NAMALWA (cell line): Measurements from ENCODE around the gene NUDT8.
A peak's percentile ranks its signal among the peaks of the same experiment; 100 is the strongest.
"Not testable (repeated sequence)": the region's sequence is repeated elsewhere in the genome, so short reads cannot be mapped to it uniquely, and the experiment has no call there.

Experiments
- DNase-seq: peaks from one replicate; pipeline ENCODE4 v3.0.0-alpha.2; 2015; ENCODE audit warnings: low spot score

The NUDT8 gene

DNA sequence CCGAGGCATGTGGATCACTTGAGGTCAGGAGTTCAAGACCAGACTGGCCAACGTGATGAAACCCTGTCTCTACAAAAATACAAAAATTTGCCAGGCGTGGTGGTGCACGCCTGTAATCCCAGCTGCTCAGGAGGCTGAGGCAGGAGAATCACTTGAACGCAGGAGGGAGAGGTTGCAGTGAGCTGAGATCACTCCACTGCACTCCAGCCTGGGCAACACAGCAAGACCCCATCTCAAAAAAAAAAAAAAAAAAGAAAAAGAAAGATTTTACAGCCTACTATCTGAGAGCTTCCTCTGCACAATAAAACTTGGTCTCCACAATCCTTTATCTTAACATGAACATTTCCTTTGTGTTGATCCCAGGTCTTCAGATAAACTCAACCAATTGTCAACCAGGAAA is 31.0 kb upstream of the NUDT8 start:
- not testable (repeated sequence) for DNase-seq

DNA sequence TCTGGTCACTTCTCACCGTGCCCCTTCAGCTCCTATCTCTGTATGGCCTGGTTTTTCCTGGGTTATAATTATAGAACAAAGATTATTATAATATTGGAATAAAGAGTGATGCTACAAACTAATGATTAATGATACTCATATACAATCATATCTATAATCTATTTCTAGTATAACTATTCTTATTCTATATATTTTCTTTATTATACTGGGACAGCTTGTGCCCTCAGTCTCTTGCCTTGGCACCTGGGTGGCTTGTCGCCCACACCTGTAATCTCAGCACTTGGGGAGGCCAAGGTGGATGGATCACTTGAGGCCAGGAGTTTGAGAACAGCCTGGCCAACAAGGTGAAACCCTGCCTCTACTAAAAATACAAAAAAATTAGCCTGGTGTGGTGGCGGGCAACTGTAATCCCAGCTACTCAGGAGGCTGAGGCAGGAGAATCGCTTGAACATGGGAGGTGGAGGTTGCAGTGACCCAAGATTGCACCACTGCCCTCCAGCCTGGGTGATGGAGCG is 30.0 kb upstream of the NUDT8 start:
- not testable (repeated sequence) for DNase-seq

DNA sequence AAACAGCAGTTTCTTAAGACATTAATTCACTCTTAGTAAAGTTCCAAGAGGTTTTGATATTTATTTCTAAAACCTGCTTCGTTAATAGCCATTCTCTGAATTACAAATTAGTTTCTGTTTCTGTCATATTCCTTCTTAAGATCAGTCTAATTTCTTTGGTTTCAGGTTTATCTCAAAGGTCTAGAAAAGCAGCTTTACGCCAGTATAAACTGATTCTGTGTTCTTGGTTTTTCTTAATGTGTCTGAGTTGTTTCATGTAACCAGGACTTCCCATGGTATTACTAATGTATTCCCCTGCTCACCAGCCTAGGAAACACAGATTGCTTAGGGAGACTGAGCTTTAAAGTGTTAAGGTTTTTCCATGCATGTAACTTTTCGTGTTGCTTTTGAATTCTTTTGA is 27.6 kb upstream of the NUDT8 start:
- no peak for DNase-seq

DNA sequence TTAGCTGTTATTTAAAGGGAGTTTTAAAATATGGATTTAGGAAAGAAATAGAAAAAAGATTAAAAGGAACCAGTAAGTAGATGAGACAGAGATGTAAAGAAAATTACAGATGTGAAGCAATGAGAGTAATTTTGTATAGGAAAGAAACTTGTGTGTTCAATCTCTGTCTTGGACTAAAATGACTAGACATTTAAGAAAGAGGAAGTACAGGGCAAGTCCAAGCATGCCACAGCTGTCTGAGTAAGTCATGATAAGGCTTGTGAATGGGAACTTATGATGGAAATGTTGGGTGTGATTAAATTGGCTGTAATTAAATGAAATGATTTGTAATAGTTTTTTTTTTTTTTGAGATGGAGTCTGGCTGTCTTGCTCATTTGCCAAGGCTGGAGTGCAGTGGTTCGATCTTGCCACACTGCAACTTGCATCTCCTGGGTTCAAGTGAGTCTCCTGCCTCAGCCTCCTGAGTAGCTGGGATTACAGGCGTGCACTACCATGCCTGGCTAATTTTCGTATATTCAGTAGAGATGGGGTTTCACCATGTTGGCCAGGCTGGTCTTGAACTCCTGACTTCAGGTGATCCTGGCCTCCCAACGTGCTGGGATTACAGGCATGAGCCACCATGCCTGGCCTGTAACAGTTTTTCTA is 26.7 kb upstream of the NUDT8 start:
- DNase-seq: peak; percentile 72

DNA sequence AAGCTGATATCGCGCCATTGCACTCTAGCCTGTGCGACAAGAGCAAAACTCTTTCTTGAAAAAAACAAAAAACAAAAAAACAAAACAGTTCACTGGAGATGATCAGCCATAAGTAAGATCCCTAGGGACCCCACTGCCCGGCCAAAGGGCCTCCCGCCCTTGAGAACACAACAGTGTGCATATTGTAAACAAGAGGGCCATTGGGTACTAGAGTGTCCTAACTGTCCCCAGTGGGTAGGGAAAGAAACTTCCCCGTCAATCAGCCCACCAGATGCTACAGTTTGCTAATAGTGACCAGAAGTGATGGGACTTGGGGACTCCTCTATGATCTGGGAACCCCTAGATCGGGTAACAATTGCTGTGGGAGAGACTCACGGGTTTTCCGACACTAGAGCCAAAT is 24.5 kb upstream of the NUDT8 start:
- DNase-seq: no peak

DNA sequence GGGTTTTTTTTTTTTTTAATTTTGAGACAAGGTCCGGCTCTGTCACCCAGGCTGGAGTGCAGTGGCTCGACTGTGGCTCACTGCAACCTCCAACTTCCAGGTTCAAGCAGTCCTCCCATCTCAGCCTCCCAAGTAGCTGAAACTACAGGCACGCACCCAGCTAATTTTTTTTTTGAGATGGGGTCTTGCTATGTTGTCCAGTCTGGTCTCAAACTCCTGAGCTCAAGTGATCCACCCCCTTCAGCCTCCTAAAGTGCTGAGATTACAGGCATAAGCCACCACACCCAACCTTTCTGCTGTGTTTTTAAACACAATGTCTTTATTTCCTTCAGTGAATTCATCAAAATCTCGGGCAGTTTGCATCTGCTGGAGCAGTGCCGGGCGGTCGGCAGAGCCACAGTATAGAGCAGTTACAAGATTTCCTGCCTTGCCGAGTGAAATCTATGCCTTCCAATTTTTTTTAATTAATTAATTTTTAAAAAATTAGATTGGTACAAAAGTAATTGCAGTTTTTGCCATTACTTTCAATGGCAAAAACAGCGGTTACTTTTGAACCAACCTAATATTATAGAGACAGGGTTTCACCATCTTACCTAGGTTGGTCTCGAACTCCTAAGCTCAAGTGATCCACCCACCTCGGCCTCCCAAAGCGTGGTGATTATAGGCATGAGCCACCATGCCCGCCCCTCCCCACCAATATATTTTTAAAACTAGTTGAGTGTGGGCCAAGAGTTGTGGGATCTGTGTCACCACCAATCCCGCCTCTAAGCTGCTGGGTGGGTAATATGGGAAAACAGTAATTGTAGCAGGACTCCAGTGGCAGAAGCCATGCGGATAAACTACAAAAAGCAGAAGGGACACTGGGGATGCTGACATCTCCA is 23.5 kb upstream of the NUDT8 start:
- DNase-seq: no peak

DNA sequence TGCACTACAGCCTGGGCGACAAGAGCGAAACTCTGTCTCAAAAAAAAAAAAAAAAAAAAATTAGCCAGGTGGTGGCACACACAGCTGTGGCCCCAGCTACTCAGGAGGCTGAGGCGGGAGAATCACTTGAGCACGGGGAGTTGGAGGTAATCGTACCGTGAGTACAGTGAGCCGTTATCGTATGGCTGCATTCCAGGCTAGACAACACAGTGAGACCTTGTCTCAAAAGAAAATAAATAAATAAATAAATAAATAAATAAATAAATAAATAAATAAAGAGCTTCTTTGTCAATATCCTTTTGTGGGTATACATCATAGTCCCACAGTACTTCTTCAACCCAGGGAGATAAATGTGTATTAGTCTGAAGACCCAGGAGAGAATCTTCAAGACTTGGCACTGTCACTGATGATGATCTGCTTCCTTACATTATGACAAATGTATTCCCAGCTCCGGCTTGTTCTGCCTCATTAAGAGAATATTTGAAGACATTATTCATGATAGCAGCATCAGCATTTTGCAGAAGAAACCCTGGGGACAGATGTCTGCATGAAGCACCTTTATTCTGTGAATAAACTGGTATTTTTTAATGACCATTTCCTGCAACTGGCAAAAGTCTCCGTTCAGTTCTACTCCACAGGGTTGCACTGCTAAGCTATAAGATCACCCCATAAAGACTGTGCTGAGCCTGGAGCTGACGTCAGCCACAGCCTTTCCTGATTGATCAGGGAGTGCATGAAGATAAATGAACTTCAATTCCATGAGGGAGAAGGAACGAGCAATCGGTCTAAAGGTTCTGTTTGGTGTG is 22.4 kb upstream of the NUDT8 start:
- DNase-seq: peak; percentile 63

DNA sequence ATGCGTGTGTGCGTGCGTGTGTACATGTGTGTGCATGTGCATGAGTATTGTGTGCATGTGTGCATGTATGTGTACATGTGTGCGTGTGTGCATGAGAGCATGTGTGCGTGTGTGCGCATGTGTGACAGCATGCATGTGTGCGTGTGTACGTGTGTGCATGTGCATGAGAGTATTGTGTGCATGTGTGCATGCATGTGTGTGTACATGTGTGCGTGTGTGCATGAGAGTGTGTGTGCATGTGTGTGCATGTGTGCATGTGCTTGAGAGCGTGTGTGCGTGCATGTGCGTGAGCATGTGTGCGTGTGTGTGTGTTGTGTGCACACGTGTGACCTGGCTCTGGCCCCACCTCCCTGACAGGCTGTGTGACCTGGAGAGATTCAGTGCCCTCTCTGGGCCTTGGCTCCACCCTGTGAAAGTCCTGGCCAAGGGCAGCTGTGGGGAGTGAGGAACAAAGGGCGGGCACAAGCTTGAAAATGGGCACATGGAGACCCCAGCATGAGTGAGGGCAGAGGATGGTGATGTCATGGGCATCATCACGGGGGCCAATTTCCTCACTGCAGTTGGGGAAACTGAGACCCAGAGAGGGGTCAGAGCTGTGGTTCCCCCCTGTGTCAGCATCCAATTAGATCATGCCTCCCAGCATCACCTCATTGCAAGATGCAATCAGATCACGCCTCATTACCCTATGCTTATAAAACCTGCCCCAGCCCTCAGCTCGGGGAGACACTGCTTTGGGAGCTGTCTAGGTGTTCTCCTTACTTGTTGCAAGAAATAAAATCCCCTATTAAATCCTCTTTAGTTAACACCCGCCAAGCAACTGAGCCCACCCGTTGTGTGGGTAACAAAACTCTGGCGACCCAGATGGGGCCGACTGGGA is 20.1 kb upstream of the NUDT8 start:
- DNase-seq: peak; percentile 46

DNA sequence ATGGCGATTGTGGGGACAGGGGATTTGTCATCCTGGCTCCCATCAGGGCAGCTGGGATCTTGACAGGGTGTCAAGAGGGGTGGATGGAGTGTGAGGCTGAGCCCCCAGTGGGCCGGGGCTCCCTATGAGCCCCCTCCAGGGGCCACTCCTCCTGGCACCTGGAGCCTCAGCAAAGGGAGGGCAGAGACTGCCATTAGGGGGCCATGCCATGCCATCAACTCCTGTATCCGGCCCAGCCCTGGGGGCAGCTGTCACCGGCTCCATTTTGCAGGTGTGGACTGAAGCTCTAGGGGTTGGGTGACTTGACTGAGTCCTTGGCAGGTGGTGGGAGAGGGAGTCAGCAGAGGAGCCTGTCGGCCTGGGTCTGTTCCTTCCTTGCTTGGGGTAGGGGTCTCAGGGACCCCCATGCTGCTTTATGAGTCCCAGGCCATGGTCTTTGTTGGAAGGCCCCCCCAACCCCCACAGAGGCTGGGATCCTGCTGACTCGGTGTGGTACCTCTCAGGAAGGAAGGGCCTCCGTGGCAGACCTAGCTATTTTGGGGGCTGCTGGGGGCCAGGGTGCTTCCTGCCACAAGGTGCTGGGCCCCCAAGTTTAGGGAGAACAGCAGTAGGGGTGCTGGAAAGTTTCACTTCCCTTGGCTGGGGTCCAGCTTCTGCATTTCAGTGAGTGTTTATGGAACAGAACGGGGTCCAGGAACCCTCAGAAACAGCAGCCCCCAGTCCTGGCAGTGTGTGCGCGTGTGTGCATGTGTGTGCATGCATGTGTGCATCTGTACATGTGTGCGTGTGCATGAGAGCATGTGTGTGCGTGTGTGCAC is 19.3 kb upstream of the NUDT8 start:
- DNase-seq: peak; percentile 90

DNA sequence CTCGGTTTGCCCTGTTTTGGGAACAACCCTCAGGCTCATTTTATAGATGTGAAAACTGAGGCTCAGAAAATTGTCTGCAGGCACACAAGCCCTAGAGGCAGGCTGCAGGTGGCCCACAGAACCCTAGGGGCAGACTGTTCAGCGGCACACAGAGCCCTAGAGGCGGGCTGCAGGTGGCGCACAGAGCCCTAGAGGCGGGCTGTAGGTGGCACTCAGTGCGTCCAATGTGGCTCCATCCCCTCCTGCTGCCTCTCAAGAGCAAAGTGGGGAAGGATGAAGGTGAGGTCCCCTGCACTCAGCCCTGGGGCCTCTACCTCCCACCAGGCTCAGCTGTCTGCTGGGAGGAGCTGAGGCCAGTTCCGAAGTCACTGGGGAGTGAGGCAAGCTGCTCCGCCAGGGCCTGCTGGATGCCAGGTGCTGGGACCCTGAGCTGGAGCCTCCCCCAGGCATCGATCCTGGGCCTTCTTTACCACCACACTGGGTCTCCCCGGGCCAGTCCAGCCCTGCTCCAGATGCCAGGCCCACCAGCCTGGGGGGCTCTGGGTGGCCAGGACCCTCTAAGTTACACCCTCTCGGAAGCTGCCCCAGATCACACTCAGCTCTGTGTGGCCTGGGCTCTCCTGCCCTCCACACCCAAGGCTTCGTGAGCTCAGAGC is 18.5 kb upstream of the NUDT8 start:
- peak; percentile 94 for DNase-seq

DNA sequence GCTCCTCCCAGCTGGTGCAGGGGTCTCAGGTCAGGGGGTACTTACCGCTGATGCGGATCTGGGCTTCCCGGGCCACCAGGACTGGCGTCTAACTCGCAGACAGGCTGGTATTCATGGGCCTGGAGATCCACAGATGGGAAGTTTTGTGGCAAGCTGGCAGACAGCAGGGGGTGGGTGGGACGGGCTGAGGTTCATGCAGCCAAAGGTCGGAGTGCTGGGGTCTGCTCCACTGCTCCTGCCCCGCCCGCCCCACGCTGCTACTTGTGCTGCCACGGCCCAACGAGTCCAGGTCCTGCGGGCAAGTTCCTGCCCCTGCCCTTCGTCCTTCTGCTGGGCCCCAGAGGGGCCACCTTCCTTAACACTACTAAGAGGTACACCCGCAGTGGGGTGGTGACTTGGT is 17.7 kb upstream of the NUDT8 start:
- no peak for DNase-seq

DNA sequence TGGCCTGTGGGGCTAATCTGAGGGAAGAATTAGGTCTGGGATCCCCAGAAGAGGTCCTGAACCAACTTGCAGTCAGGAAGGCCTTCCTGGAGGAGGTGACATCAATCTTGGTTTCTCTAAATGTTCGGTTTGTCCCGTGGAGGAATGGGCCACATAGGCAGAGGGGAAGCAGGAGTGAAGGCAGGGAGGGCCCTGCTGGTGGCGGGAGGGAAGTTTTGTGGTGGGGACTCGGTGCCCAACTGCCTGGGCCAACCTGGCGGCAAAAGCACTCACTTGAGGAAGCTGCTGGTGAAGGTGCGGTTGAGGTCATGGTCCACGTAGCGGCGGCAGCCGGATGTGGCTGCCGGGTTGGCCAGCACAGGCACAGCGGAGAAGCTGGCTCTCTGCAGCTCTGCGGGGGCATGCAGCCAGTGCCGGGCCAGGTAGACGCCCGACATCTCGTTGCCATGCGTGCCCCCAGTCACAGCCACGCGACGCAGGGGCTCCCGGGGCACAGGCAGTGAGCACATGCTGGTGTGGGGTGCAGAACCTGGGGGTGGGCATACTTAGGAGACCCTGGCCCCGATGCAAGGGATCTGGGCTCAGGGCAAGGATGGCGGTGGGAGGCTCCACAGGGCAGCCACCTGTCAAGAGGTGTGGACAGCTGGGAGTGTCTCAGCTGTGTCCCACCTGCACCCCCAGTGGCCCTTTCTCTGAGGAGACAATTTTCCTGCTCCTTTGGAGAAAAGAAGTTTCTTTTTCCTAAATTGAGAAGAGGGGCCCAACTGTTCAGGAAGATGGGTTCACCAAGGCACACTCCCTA is 17.0 kb upstream of the NUDT8 start:
- peak; percentile 80 for DNase-seq

DNA sequence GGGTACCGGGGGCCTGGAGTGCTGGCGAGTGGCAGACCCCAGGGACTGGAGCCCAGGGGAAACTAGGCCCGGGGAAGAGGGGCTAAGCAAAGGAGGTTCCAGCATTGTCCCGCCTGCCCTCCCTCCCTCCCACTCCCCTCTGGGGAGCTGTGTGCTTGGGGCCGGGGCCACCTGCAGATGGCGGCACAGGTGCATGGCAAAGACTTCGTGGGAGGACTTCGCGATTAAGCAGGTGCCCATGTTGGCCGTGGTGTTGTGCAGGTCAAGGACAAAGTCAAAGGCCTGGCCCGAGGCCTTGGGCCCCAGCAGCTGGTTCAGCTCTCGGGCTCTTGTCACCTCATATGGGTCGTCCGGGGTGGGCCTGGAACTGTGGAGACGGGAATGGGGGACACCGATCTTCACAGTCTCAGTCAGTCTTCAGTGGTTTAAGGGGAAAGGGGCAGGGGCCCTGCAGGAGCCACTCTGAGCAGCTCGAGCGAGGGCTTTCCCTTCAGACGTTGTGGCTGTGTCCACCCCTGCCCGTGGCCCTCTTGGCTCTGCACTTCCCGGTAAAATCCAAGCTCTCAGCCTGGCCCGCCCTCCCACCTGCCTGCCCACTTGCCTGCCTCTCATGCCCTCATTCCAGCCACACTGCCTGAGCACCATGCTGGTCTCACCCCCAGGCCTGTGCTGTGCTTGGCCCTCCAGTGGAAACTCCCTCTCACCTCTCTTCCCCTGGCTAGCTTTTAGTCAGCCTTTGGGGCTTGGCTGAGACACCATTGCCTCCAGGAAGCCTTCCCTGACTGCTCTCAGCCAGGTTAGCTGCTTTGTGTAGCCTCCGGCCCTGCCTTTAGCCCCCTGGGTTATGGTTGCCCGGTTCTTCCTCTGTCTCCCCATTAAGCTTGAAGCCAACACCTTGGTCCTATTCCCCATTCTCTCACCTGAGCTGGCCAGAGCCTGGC is 16.1 kb upstream of the NUDT8 start:
- DNase-seq: peak; percentile 63

DNA sequence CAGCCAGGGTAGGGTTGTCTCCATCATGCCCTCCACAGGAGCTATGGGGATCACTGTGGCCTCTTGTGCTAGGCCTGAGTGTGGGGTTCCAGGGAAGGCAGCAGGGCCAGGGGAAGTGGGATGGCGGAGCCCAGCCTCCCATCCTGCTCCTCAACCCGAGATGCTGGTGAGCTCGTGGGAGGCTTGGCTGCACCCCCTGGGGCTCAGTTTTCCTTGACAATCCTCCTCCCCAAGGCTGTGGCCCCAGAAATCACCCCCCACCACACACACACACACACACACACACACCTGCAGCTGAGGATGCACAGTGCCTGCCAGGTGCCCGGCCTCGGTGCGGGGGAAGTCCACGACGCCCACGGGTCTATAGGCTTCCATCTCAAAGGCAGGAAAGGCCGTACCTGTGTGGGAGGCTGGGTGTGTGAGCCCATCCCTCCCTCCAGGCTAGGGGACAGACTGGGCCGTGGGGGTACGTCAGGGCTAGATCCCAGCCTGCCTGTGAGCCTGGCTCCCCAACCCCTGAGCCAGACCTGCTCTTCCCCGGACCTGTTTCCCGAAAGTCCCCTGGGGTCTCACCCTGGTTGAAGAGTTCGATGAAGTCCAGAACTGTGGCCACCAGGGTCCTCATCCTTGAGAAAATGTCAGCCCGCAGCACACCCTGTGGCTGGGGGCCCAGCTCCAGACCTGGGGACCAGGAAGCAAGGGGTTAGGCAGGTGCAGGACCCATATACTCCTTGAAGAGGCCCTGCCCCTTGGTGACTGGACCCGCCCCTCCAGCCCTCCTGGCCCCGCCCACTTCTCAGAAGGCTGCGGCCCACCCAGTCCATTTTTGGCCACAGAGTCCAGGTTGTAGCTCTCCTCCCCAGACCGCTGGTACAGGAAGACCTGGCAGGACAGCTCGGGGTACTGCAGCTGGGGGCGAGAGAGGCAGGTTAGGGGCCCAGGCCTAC is 15.0 kb upstream of the NUDT8 start:
- DNase-seq: peak; percentile 51

DNA sequence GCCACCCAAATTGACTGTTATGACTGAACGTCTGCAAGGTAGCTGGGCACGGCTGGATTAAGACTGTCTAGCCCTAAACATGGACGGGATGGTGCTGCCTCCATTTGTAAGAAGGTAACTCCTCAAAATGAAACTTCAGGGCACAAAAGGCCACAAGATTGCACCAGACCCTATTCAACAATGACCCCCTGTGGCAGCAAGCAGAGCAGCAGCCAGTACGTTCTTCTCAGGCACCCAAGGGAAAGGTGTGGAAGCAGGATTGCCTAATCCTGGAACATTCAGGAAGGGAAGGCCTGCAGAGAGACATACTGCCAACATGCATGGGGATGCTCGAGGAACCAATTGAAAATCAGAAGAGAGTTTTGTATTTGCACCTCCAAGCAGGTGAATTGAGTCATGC is 14.3 kb upstream of the NUDT8 start:
- DNase-seq: peak; percentile 51

DNA sequence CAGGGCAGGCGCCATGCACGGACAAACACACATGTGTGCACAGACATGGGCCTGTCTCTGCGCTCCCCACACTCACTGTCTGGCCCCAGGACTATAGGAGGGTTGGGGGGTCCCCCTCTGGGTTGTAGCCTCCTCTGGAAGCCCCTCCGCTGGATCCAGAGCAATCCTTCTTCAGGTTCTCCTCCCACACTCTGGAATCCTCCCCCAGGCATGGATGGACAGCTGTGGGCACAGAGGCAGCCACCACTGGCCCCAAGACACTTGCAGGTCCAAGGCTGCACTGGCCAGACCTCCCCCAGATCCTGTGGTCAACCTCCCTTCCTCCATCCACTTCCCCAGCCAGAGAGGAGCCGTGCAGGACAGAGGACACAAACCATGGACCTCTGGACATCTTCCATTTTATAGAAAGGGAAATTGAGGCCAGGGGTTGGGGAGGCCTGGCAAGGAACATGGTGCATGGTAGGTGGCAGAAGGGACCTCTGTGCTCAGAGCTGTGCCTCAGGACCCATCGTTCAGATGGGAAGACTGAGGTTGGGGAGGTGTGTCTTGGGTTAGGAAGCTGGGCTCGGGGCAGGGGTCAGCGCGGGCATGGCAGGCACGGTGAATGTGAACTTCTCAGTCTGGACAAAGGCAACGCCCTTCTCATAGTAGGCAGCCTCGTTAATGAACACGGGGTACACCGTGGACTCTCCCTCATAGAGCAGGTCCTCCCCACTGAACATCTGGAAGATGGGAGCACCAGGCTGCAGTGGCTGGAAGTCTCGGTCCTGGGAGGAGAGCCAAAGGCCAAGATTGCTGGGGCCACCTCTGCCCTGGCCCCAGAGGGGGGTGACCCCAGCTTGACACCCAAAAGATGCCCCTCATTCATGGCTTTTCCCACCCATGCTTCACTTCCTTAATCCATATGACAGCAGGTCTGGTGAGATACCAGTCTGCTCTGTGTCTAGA is 12.7 kb upstream of the NUDT8 start:
- DNase-seq: no peak
